Fibroblast of peridontal ligament (primary cell): Measurements from ENCODE around the gene ZSCAN18.
A peak's percentile ranks its signal among the peaks of the same experiment; 100 is the strongest.

Experiments
- DNase-seq: peaks from one replicate; pipeline ENCODE4 v3.0.0-alpha.2; 2010; ENCODE audit errors: extremely low read depth

The ZSCAN18 gene

GRCh38 chr19:58086825-58087710, 11.0 kb downstream of the ZSCAN18 start:
- DNase-seq, result no peak

GRCh38 chr19:58085348-58085875, 12.6 kb downstream of the ZSCAN18 start:
- no peak for DNase-seq

GRCh38 chr19:58084596-58085347, 13.3 kb downstream of the ZSCAN18 start:
- DNase-seq, result no peak

GRCh38 chr19:58083021-58083420, 15.0 kb downstream of the ZSCAN18 start:
- no peak for DNase-seq

- no peak for DNase-seq
These were observed 18.2 kb downstream of the ZSCAN18 start for GRCh38 chr19:58079792-58080191.

GRCh38 chr19:58067240-58067912, 30.7 kb downstream of the ZSCAN18 start:
- peak; percentile 8 for DNase-seq

- no peak for DNase-seq
These were observed 34.3 kb downstream of the ZSCAN18 start for GRCh38 chr19:58063712-58064111.

GRCh38 chr19:58060231-58060630, 37.8 kb downstream of the ZSCAN18 start:
- DNase-seq, result no peak

- no peak for DNase-seq
These were observed 38.4 kb downstream of the ZSCAN18 start for GRCh38 chr19:58059671-58060078.

- DNase-seq, result peak; percentile 82
These were observed 38.9 kb downstream of the ZSCAN18 start, which contains the start of gene ZNF135 for GRCh38 chr19:58059003-58059670. TSS of gene ZNF135 (plus strand) at chr19:58059282. CDS start at chr19:58060003, 721 bp downstream.

- no peak for DNase-seq
These were observed 39.6 kb downstream of the ZSCAN18 start for GRCh38 chr19:58058467-58058866.

GRCh38 chr19:58056861-58057260, 41.2 kb downstream of the ZSCAN18 start:
- no peak for DNase-seq

- DNase-seq, result no peak
These were observed 41.8 kb downstream of the ZSCAN18 start for GRCh38 chr19:58056261-58056660.

- peak; percentile 58 for DNase-seq
These were observed 42.8 kb downstream of the ZSCAN18 start for GRCh38 chr19:58054901-58055874.

GRCh38 chr19:58053480-58054156, 44.4 kb downstream of the ZSCAN18 start:
- no peak for DNase-seq

- no peak for DNase-seq
These were observed 45.8 kb downstream of the ZSCAN18 start for GRCh38 chr19:58052256-58052655.

- DNase-seq, result no peak
These were observed 50.4 kb downstream of the ZSCAN18 start for GRCh38 chr19:58047672-58048071.

- no peak for DNase-seq
These were observed 51.2 kb downstream of the ZSCAN18 start for GRCh38 chr19:58046856-58047255.

GRCh38 chr19:58045411-58046050, 52.5 kb downstream of the ZSCAN18 start:
- DNase-seq, result no peak
